Prostate gland (tissue), 2 donors: Measurements from ENCODE around the gene BSND. TPM values are rescaled to one million over a fixed set of nuclear protein-coding genes. Genes with fewer than 3 reads are reported as not detected.

Experiments used
- DNase-seq: peaks from one replicate; pipeline ENCODE4 v3.0.0-alpha.2; 2019; ENCODE audit warnings: low spot score
- H3K27ac ChIP-seq, 2 donors: fragments of 200-600 bp; sonication (generic); 2 replicates each; pipeline ENCODE4 v1.5.1; 2017 to 2019
- H3K27me3 ChIP-seq: fragments of 200-600 bp; sonication (generic); replicated peaks from 2 replicates; pipeline ENCODE4 v1.5.1; 2019; ENCODE audit not compliant: insufficient read depth
- H3K36me3 ChIP-seq, 2 donors: fragments of 200-600 bp; sonication (generic); 1 replicate in 1 of 2; 2 replicates in 1 of 2; pipeline versions ENCODE4 v1.5.1 to v1.8.1; 2017 to 2019
- H3K4me1 ChIP-seq: fragments of 200-600 bp; sonication (generic); replicated peaks from 2 replicates; pipeline ENCODE4 v1.5.1; 2019
- H3K4me3 ChIP-seq, 2 donors: fragments of 200-600 bp; sonication (generic); 2 replicates each; pipeline ENCODE4 v1.5.1; 2017 to 2019
- H3K9me3 ChIP-seq: fragments of 200-600 bp; sonication (generic); 2 replicates; pipeline ENCODE4 v1.5.1; 2017
- CTCF ChIP-seq, 4 experiments: fragments of 200-600 bp in 2 of 4; fragments of 450-650 bp in 2 of 4; sonication (generic) in 2 of 4; IDR thresholded peaks; 1 replicate in 3 of 4; 2 replicates in 1 of 4; pipeline ENCODE4 v1.5.1; 2016 to 2019; ENCODE audit warnings: antibody characterized with exemption in 4 of 4, mild to moderate bottlenecking in 2 of 4, moderate library complexity in 2 of 4
- POLR2A ChIP-seq: fragments of 450-650 bp; IDR thresholded peaks from one replicate; pipeline ENCODE4 v1.6.1; 2016; ENCODE audit warnings: antibody characterized with exemption, mild to moderate bottlenecking
- POLR2AphosphoS5 ChIP-seq: sonication (generic); formaldehyde crosslinking; IDR thresholded peaks from one replicate; pipeline ENCODE4 v1.6.1; 2017; ENCODE audit warnings: antibody characterized with exemption
- WGBS: methylation state at CpG from one replicate; pipeline ENCODE4 v1.1.5; 2018; 5-methylcytosine and 5-hydroxymethylcytosine counted together
- intact Hi-C: fragments of 100-400 bp; cut with DNase I; formaldehyde crosslinking; loops from one replicate; pipeline ENCODE4 v1.14.2; 2022
- total RNA-seq, 2 donors: library from RNA; depleted of rRNA; stranded (reverse); fragments of >200 nt; gene quantifications; one replicate each; pipeline ENCODE4 v1.1.0, GENCODE V29; 2016

BSND gene
- total RNA-seq, 2 donors from 2014 or later, result 0.11 TPM; not detected in 1

GRCh38 chr1:54952950-54953718 is 45.6 kb upstream of the BSND start:
- intact Hi-C loops, result no loop called here
- Histone ChIP-seq H3K27ac (no peak overlapping the region), H3K27me3 (no peaks in the 10 kb centered on the region), H3K4me3 (no peak overlapping the region), H3K9me3 (no peaks in the 10 kb centered on the region), H3K36me3 (no peaks in the 10 kb centered on the region), H3K4me1 (no peaks in the 10 kb centered on the region)
- no peak for DNase-seq
- TF ChIP-seq POLR2A (no peak), CTCF (IDR thresholded peaks at IDR 0.05) (no peak), POLR2AphosphoS5 (no peak)
- 86% methylated on average over 4 of the region's 4 CpGs for WGBS

- WGBS, result 94% methylated on average over 3 of the region's 3 CpGs
- H3K36me3 ChIP-seq, result no peaks in the 10 kb centered on the region
- intact Hi-C loops, result no loop called here
Measured at GRCh38 chr1:54953846-54954245, 44.9 kb upstream of the BSND start.

GRCh38 chr1:54955359-54955758 is 43.4 kb upstream of the BSND start:
- intact Hi-C loops, result no loop called here
- H3K36me3 ChIP-seq, result no peaks in the 10 kb centered on the region
- no peak for DNase-seq
- no peak overlapping the region for H3K27ac ChIP-seq
- no peaks in the 10 kb centered on the region for H3K4me1 ChIP-seq
- H3K9me3 ChIP-seq, result no peaks in the 10 kb centered on the region
- 64% methylated on average over 1 of the region's 1 CpG for WGBS
- TF ChIP-seq CTCF (IDR thresholded peaks at IDR 0.05) (no peak), POLR2AphosphoS5 (no peak), POLR2A (no peak)
- H3K4me3 ChIP-seq, result no peak overlapping the region
- H3K27me3 ChIP-seq, result no peaks in the 10 kb centered on the region

More at GRCh38 chr1:54953846-54954245, 44.9 kb upstream of the BSND start:
- Histone ChIP-seq H3K4me3 (no peak overlapping the region), H3K9me3 (no peaks in the 10 kb centered on the region), H3K4me1 (no peaks in the 10 kb centered on the region), H3K27me3 (no peaks in the 10 kb centered on the region), H3K27ac (no peak overlapping the region)
- no peak for DNase-seq
- TF ChIP-seq CTCF (IDR thresholded peaks at IDR 0.05) (no peak), POLR2A (no peak), POLR2AphosphoS5 (no peak)

DNA sequence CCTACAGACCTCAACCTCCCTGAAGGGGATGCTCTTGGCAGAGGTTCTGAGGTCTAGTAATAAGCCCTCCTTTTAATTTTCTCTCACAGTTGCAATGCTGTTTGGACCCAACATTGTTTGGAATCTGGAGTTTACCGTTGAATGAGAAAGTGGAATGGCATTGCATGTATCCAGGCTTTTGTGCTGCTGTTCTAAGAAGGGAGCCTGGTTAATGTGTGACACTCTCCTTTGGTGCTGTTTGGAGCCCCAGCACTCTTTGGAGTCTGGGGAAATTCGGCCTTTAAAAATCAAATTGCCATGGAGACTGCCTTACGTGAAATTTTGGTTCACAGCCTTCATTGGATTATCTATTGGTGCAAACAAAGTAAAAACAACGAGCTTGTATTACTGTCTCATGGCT is 42.0 kb upstream of the BSND start:
- H3K4me1 ChIP-seq, result no peaks in the 10 kb centered on the region
- H3K9me3 ChIP-seq, result no peaks in the 10 kb centered on the region
- H3K27ac ChIP-seq, result no peak overlapping the region
- intact Hi-C loops, result no loop called here
- 87% methylated on average over 4 of the region's 4 CpGs for WGBS
- no peak overlapping the region for H3K4me3 ChIP-seq
- H3K27me3 ChIP-seq, result no peaks in the 10 kb centered on the region
- no peak for DNase-seq
- TF ChIP-seq POLR2A (no peak), CTCF (IDR thresholded peaks at IDR 0.05) (no peak), POLR2AphosphoS5 (no peak)
- H3K36me3 ChIP-seq, result no peaks in the 10 kb centered on the region

DNA sequence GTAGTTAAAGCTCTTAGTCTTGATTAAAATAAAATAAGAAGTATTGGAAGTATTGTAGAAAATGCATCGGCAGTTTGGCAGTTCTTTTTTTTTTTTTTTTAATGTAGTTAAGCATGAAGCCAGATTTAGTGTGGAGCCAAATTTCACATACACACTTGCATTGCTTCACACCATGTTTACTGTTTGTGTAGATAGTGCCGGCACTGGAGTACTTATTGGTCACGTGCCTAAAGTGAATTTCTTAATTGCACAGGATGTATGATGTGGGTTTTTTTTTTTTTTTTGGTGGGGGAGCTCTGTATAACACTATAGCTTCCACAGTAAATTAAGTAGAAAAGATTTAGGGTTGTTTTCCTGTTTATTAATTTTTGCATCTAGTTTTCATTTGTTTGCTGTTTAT is 39.5 kb upstream of the BSND start:
- H3K9me3 ChIP-seq, result no peaks in the 10 kb centered on the region
- intact Hi-C loops, result no loop called here
- WGBS, result 82% methylated on average over 3 of the region's 3 CpGs
- no peaks in the 10 kb centered on the region for H3K36me3 ChIP-seq
- H3K4me1 ChIP-seq, result no peaks in the 10 kb centered on the region
- H3K4me3 ChIP-seq, result no peak overlapping the region
- no peaks in the 10 kb centered on the region for H3K27me3 ChIP-seq
- no peak overlapping the region for H3K27ac ChIP-seq
- TF ChIP-seq POLR2A (no peak), POLR2AphosphoS5 (no peak), CTCF (IDR thresholded peaks at IDR 0.05) (no peak)
- DNase-seq, result no peak
